Mesendoderm (in vitro differentiated cells): Measurements from ENCODE around the gene TMEM175.
A peak's percentile ranks its signal among the peaks of the same experiment; 100 is the strongest.

Experiments used
- DNase-seq: peaks from one replicate; pipeline ENCODE4 v3.0.0; 2013
- H2AK5ac ChIP-seq: 2 replicates; pipeline ENCODE4 v1.6.1; 2013; ENCODE audit warnings: low read length, inconsistent platforms
- H2BK120ac ChIP-seq: 2 replicates; pipeline ENCODE4 v1.6.1; 2013; ENCODE audit warnings: low read depth, mild to moderate bottlenecking, low read length, moderate library complexity, mixed read lengths
- H2BK15ac ChIP-seq: replicated peaks from 2 replicates; pipeline ENCODE4 v1.6.1; 2013; ENCODE audit warnings: low read depth, mild to moderate bottlenecking, moderate library complexity
- H2BK5ac ChIP-seq: 2 replicates; pipeline ENCODE4 v1.6.1; 2013; ENCODE audit warnings: low read length, inconsistent platforms
- H3K18ac ChIP-seq: 2 replicates; pipeline ENCODE4 v1.6.1; 2013; ENCODE audit warnings: mild to moderate bottlenecking, low read length, mixed read lengths
- H3K23ac ChIP-seq: one replicate; pipeline ENCODE4 v1.6.1; 2013; ENCODE audit warnings: low read length
- H3K27ac ChIP-seq: 2 replicates; pipeline ENCODE4 v1.5.1; 2013; ENCODE audit warnings: low read depth, mild to moderate bottlenecking, inconsistent platforms, low read length, moderate library complexity
- H3K27me3 ChIP-seq: 2 replicates; pipeline ENCODE4 v1.6.1; 2013; ENCODE audit warnings: low read length, control low read depth, mild to moderate bottlenecking, inconsistent platforms; ENCODE audit not compliant: insufficient read depth, poor library complexity
- H3K36me3 ChIP-seq: 2 replicates; pipeline ENCODE4 v1.6.1; 2013; ENCODE audit warnings: low read length, inconsistent platforms; ENCODE audit not compliant: control insufficient read depth, insufficient read depth
- H3K4ac ChIP-seq: one replicate; pipeline ENCODE4 v1.6.1; 2013; ENCODE audit warnings: low read depth, mild to moderate bottlenecking, low read length, moderate library complexity
- H3K4me1 ChIP-seq: 2 replicates; pipeline ENCODE4 v1.6.1; 2013; ENCODE audit warnings: low read depth, low read length, inconsistent platforms; ENCODE audit not compliant: control insufficient read depth
- H3K4me2 ChIP-seq: 2 replicates; pipeline ENCODE4 v1.6.1; 2013; ENCODE audit warnings: low read length
- H3K4me3 ChIP-seq: 2 replicates; pipeline ENCODE4 v1.5.1; 2013; ENCODE audit warnings: mild to moderate bottlenecking, low read length
- H3K56ac ChIP-seq: one replicate; pipeline ENCODE4 v1.6.1; 2013; ENCODE audit warnings: low read length
- H3K79me1 ChIP-seq: 2 replicates; pipeline ENCODE4 v1.6.1; 2013; ENCODE audit warnings: low read length, inconsistent platforms
- H3K79me2 ChIP-seq: 2 replicates; pipeline ENCODE4 v1.6.1; 2013; ENCODE audit warnings: mild to moderate bottlenecking, low read length; ENCODE audit not compliant: control insufficient read depth, insufficient read depth
- H3K9ac ChIP-seq: 2 replicates; pipeline ENCODE4 v1.6.1; 2013; ENCODE audit warnings: low read length, inconsistent platforms
- H4K5ac ChIP-seq: one replicate; pipeline ENCODE4 v1.6.1; 2013; ENCODE audit warnings: low read length
- H4K8ac ChIP-seq: one replicate; pipeline ENCODE4 v1.6.1; 2013; ENCODE audit warnings: low read depth, mild to moderate bottlenecking, control low read depth, low read length, moderate library complexity
- WGBS: extraction: QIAGEN DNeasy Blood & Tissue Kit; methylation state at CpG from one replicate; pipeline ENCODE4 v1.1.7; 2013; ENCODE audit warnings: low lambda C conversion rate, missing lambda C conversion rate; ENCODE audit not compliant: insufficient coverage; ENCODE audit errors: extremely low coverage; 5-methylcytosine and 5-hydroxymethylcytosine counted together

TMEM175 gene

DNA sequence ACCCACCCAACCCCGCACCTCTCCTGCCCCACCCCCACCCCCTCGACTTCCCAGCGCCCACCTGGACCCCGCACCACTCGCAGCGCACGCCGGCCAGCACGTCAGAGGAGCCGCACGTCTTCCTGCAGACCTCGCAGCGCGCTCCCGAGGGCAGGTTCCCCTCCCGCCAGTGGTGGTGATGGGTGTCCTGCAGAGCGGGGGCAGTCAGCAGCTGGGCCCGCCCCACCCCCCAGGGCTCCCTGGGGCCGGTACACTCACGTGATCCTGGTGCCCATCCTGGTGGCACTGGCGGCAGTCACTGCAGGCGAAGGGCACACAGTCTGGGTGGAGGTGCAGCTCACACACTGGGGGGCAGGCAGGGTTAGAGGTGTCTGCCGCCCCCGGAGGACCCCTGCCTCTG is 36.0 kb downstream of the TMEM175 start:
- Histone ChIP-seq H2BK5ac (no peak overlapping the region), H4K5ac (no peak overlapping the region), H3K79me2 (no peaks in the 10 kb centered on the region), H3K4me1 (peaks cover 12% of the 10 kb centered on the region), H3K79me1 (no peaks in the 10 kb centered on the region), H3K4me3 (no peak overlapping the region), H3K27ac (no peak overlapping the region), H3K9ac (no peak overlapping the region), H2BK120ac (no peak overlapping the region), H3K4me2 (no peak overlapping the region), H2BK15ac (no peak overlapping the region), H3K18ac (no peak overlapping the region), H4K8ac (no peak overlapping the region), H3K27me3 (peaks cover 5% of the 10 kb centered on the region), H2AK5ac (no peak overlapping the region), H3K4ac (no peak overlapping the region), H3K23ac (no peak overlapping the region), H3K56ac (no peak overlapping the region), H3K36me3 (no peaks in the 10 kb centered on the region)
- DNase-seq = no peak
- no CpG with 5 or more reads among the region's 24 CpGs for WGBS

DNA sequence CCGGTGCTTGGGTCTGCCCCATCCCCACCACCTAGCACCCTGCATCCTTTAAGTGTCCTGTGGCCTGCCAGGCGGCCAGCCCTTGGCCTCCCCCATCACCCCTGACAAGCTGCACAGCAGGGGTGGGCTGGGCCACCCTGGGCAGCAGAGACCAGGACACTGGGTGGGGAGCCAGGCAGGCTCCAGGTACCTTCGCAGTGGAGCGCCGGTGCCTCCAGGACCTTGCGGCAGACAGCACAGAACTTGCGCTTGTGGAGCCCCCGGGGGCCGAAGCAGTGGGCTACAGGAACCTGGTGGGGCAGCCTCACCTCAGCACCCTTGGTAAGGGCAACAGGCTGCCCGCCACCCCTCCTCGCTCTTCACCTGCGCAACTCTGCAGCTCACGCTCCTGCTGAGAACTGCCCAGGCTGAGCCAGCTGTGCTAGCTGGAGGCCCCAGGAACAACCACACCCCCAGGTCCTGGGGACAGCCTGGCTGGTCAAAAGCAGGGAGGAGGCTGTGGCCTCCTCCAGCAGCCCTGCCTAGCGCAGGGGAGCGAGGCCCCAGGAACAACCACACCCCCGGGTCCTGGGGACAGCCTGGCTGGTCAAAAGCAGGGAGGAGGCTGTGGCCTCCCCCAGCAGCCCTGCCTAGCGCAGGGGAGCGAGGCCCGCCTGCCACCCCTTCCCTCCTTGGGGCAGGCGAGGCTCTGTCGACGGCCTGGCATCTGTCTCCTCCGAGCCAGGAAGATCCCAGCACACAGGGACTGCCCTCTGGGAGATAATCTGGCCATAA is 36.5 kb downstream of the TMEM175 start:
- H4K8ac ChIP-seq = no peak overlapping the region
- no peak overlapping the region for H3K56ac ChIP-seq
- H3K9ac ChIP-seq = no peak overlapping the region
- no peak overlapping the region for H2AK5ac ChIP-seq
- DNase-seq = no peak
- H3K23ac ChIP-seq = no peak overlapping the region
- WGBS = no CpG with 5 or more reads among the region's 23 CpGs
- H4K5ac ChIP-seq = no peak overlapping the region
- H3K4me1 ChIP-seq = peaks cover 12% of the 10 kb centered on the region
- H3K4me2 ChIP-seq = no peak overlapping the region
- peaks cover 5% of the 10 kb centered on the region for H3K27me3 ChIP-seq
- H3K36me3 ChIP-seq = no peaks in the 10 kb centered on the region
- H3K79me2 ChIP-seq = no peaks in the 10 kb centered on the region
- H2BK15ac ChIP-seq = no peak overlapping the region
- no peak overlapping the region for H3K27ac ChIP-seq
- H3K79me1 ChIP-seq = no peaks in the 10 kb centered on the region
- H2BK5ac ChIP-seq = no peak overlapping the region
- H3K4ac ChIP-seq = no peak overlapping the region
- H2BK120ac ChIP-seq = no peak overlapping the region
- no peak overlapping the region for H3K18ac ChIP-seq
- H3K4me3 ChIP-seq = no peak overlapping the region

DNA sequence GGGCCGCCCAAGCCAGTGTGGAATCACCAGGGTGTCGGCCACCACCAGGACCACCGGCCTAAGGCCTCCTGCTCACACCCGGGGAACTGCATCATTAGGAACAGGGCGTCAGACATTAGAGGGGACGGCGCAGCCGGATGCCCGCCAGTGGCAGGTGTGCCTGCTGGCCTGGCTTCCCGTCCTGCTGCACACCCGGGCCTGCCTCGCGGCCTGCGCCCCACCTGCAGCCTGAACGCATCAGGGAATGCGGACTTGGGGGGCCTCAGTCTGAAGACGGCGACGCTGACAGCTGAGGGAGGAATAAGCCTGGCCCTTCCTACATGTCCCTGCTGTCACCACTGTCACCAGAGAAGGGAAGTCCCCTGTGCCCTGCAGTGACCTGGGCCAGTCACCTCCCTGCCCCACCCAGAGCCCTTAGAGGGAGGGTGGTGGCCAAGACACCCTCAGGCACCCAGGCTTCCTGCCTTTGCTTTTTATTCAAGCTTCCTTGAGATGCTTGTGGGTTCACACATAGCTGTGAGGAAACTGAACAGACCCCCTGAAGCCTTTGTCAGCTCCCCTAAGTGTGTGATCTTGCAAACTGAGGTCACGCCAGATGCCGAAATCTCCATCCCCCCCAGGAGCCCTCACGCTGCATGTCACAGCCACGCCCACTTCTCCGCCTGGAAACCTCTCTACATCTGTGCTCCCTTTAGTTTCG is 37.9 kb downstream of the TMEM175 start:
- DNase-seq = peak; percentile 72
- H2BK15ac ChIP-seq = no peak overlapping the region
- H4K5ac ChIP-seq = no peak overlapping the region
- H3K23ac ChIP-seq = no peak overlapping the region
- no peak overlapping the region for H3K9ac ChIP-seq
- H3K4ac ChIP-seq = no peak overlapping the region
- H3K18ac ChIP-seq = no peak overlapping the region
- H3K79me2 ChIP-seq = no peaks in the 10 kb centered on the region
- no peak overlapping the region for H4K8ac ChIP-seq
- peaks cover 5% of the 10 kb centered on the region for H3K27me3 ChIP-seq
- no peak overlapping the region for H3K4me2 ChIP-seq
- H3K27ac ChIP-seq = no peak overlapping the region
- no peak overlapping the region for H2AK5ac ChIP-seq
- no peak overlapping the region for H3K56ac ChIP-seq
- H3K4me3 ChIP-seq = no peak overlapping the region
- no peak overlapping the region for H2BK5ac ChIP-seq
- H3K36me3 ChIP-seq = no peaks in the 10 kb centered on the region
- H3K79me1 ChIP-seq = no peaks in the 10 kb centered on the region
- no CpG with 5 or more reads among the region's 25 CpGs for WGBS
- no peak overlapping the region for H2BK120ac ChIP-seq
- peaks cover 12% of the 10 kb centered on the region for H3K4me1 ChIP-seq

DNA sequence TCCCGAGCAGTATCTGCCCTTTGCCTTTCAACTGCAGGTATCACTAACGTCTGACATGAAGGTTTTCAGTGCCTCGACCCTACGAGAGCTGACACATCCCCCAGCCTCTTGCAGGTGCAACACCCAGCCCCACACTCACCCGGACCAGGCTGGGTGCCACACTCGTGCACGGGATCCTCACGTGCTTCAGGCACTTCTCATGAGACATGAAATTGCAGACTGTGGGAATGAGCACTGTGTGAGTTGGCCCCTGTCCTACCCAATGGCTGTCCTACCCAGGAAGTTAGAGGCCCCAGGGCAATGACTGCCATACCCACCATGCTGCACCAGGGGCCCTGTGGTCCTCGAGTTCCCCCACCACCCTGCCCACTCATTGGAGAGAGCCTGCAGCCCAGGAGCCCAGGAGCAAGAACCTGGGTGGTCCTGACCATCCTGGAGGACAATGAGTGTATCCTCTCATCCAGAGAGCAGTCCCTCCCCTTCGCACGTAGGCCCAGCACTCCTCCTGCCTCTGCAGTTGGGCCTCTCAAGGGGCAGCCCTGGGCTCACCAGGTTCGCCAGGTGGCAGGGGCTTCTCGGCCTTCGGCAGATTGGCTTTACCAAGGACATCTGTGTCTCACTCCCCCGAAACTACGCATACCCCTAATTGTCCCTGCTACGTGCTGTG is 38.7 kb downstream of the TMEM175 start:
- Histone ChIP-seq H3K4me2 (no peak overlapping the region), H2BK120ac (no peak overlapping the region), H4K5ac (no peak overlapping the region), H3K4me3 (no peak overlapping the region), H3K79me1 (no peaks in the 10 kb centered on the region), H2BK15ac (no peak overlapping the region), H3K36me3 (no peaks in the 10 kb centered on the region), H2AK5ac (no peak overlapping the region), H3K9ac (no peak overlapping the region), H3K18ac (no peak overlapping the region), H4K8ac (no peak overlapping the region), H3K27me3 (peaks cover 5% of the 10 kb centered on the region), H3K4me1 (peaks cover 12% of the 10 kb centered on the region), H3K56ac (no peak overlapping the region), H3K79me2 (no peaks in the 10 kb centered on the region), H3K23ac (peak overlapping the region; percentile 66), H2BK5ac (no peak overlapping the region), H3K27ac (no peak overlapping the region), H3K4ac (no peak overlapping the region)
- no peak for DNase-seq
- no CpG with 5 or more reads among the region's 17 CpGs for WGBS

DNA sequence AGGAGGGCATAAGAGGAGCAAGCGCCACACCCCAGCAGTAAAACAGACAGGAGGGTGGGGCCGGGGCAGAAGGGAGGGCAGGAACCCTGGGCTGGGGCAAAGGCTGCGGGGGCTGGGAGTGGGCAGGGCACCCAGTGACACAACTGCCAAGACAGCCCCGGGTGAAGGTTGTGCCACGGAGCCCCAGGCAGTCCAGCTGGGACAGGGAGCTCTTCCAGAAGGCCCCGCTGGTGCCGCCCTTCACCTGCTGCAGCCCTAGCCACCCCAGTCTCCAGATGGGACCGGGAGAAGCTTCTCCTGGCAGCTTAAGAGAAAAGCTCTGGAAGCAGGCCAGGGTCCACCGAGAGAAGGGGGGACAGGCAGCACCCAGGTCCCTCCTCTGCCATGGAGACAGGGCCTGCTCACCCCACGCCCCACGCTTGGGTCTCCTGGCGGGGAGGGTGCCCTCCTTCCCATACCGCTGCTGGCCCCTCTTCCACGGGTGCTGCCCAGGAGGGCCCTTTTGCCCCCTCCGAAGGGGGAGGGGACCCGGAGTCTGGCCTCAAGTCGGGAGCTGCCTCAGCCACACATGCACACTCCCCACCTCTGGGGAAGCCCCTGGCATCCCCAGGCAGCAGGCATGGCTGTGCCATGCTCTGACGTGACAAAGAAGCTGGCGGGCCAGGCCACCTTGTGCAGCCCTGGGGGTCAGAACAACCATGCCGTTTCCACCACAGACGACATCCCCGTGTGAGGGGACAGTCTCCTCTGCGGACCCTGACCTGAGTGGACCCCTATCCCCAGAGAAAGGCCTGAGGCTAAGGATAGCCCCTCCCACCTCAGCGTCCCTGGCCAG is 39.6 kb downstream of the TMEM175 start:
- no CpG with 5 or more reads among the region's 24 CpGs for WGBS
- no peak overlapping the region for H2BK120ac ChIP-seq
- H3K79me1 ChIP-seq = no peaks in the 10 kb centered on the region

More for the DNA sequence above, 39.6 kb downstream of the TMEM175 start:
- H3K79me2 ChIP-seq = no peaks in the 10 kb centered on the region
- H2AK5ac ChIP-seq = no peak overlapping the region
- no peak overlapping the region for H3K27ac ChIP-seq
- no peak overlapping the region for H3K56ac ChIP-seq
- no peak overlapping the region for H3K23ac ChIP-seq
- H3K4ac ChIP-seq = no peak overlapping the region
- no peak overlapping the region for H3K18ac ChIP-seq
- no peak overlapping the region for H3K4me2 ChIP-seq
- no peak for DNase-seq
- peaks cover 5% of the 10 kb centered on the region for H3K27me3 ChIP-seq
- peaks cover 12% of the 10 kb centered on the region for H3K4me1 ChIP-seq
- H3K9ac ChIP-seq = no peak overlapping the region
- H4K8ac ChIP-seq = no peak overlapping the region
- no peak overlapping the region for H2BK15ac ChIP-seq
- H2BK5ac ChIP-seq = no peak overlapping the region
- no peak overlapping the region for H4K5ac ChIP-seq
- no peaks in the 10 kb centered on the region for H3K36me3 ChIP-seq
- no peak overlapping the region for H3K4me3 ChIP-seq
